ENCODE data around the gene MEGF11.

MEGF11 gene

GRCh38 chr15:66290007-66290406, 36.5 kb upstream of the MEGF11 start:
- Histone ChIP-seq H3K36me3 (ENCODE audit: low read length) (no peaks in the 10 kb centered on the region), H3K9me3 (ENCODE audit: insufficient read depth, low read length) (no peaks in the 10 kb centered on the region), H3K27ac (ENCODE audit: low read depth, low read length) (no peak overlapping the region), H3K9ac (ENCODE audit: low read length) (no peak overlapping the region), H3F3A (ENCODE audit: insufficient read depth) (peaks cover 11% of the 10 kb centered on the region), H2AFZ (ENCODE audit: low read depth, low read length, severe bottlenecking) (no peak overlapping the region), H3K79me2 (ENCODE audit: insufficient read depth, low read length) (peaks cover 6% of the 10 kb centered on the region), H3K9me2 (replicated peaks; ENCODE audit: insufficient read depth, low read length) (no peaks in the 10 kb centered on the region), H3K4me2 (ENCODE audit: low read depth, low read length, poor library complexity, severe bottlenecking) (no peak overlapping the region), H4K20me1 (ENCODE audit: low read depth, low read length) (no peaks in the 10 kb centered on the region), H3K4me3 (ENCODE audit: insufficient read depth, low read length, poor library complexity, severe bottlenecking) (no peak overlapping the region), H3K27me3 (ENCODE audit: low read length) (no peaks in the 10 kb centered on the region)
- TF ChIP-seq EZH2phosphoT487 (conservative IDR thresholded peaks at IDR 0.05; ENCODE audit: low read length) = no peak
- TF ChIP-seq, protein P1, sequence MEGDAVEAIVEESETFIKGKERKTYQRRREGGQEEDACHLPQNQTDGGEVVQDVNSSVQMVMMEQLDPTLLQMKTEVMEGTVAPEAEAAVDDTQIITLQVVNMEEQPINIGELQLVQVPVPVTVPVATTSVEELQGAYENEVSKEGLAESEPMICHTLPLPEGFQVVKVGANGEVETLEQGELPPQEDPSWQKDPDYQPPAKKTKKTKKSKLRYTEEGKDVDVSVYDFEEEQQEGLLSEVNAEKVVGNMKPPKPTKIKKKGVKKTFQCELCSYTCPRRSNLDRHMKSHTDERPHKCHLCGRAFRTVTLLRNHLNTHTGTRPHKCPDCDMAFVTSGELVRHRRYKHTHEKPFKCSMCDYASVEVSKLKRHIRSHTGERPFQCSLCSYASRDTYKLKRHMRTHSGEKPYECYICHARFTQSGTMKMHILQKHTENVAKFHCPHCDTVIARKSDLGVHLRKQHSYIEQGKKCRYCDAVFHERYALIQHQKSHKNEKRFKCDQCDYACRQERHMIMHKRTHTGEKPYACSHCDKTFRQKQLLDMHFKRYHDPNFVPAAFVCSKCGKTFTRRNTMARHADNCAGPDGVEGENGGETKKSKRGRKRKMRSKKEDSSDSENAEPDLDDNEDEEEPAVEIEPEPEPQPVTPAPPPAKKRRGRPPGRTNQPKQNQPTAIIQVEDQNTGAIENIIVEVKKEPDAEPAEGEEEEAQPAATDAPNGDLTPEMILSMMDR (IDR thresholded peaks at IDR 0.05; ENCODE audit: insufficient read depth, low read length, poor library complexity, severe bottlenecking) = no peak

DNA sequence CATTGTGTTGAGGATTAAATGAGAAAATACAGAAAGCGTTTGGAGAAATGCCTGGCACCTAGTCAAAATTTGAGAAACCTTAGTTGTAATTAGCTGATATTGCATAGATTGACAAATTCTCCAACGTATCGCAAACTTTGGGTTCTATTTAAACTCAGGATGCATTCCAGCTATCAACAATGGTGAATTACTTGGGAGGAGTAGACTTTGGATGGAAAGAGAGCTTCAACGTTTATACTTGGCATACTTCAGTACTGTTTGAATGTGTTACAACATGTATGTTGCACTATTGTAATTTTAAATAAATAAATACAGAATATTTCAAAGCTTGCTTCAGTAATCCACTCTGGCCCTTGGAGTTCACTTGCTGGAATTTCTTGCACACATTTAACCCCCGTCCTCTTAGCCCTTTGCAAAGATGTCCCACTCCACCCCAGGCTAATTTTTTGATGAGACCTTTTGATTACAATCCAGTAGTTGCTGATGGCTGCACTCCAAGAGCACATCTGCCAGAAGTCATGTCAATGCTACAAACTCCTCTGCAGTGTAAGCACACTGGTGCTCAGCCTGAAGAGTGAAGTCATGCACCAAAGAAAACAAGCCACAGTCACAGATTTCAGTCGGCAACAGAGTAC, 35.1 kb upstream of the MEGF11 start:
- Histone ChIP-seq H3K9me3 (ENCODE audit: insufficient read depth, low read length) (no peaks in the 10 kb centered on the region), H3K27me3 (ENCODE audit: low read length) (no peaks in the 10 kb centered on the region), H4K20me1 (ENCODE audit: low read depth, low read length) (no peaks in the 10 kb centered on the region), H3K4me2 (ENCODE audit: low read depth, low read length, poor library complexity, severe bottlenecking) (no peak overlapping the region), H3K36me3 (ENCODE audit: low read length) (no peaks in the 10 kb centered on the region), H3K4me3 (ENCODE audit: insufficient read depth, low read length, poor library complexity, severe bottlenecking) (no peak overlapping the region), H3K9ac (ENCODE audit: low read length) (no peak overlapping the region), H3K79me2 (ENCODE audit: insufficient read depth, low read length) (no peaks in the 10 kb centered on the region), H2AFZ (ENCODE audit: low read depth, low read length, severe bottlenecking) (no peak overlapping the region), H3K27ac (ENCODE audit: low read depth, low read length) (no peak overlapping the region), H3K9me2 (replicated peaks; ENCODE audit: insufficient read depth, low read length) (no peaks in the 10 kb centered on the region), H3F3A (ENCODE audit: insufficient read depth) (no peaks in the 10 kb centered on the region; the same call in 1 of the 2 replicates)
- TF ChIP-seq EZH2phosphoT487 (conservative IDR thresholded peaks at IDR 0.05; ENCODE audit: low read length) = no peak
- TF ChIP-seq, protein P1 (IDR thresholded peaks at IDR 0.05; ENCODE audit: insufficient read depth, low read length, poor library complexity, severe bottlenecking) = no peak

- Histone ChIP-seq H3K27me3 (ENCODE audit: low read length) (no peaks in the 10 kb centered on the region), H3K9ac (ENCODE audit: low read length) (no peak overlapping the region), H2AFZ (ENCODE audit: low read depth, low read length, severe bottlenecking) (no peak overlapping the region), H3K36me3 (ENCODE audit: low read length) (no peaks in the 10 kb centered on the region), H3K79me2 (ENCODE audit: insufficient read depth, low read length) (no peaks in the 10 kb centered on the region), H3F3A (ENCODE audit: insufficient read depth) (no peaks in the 10 kb centered on the region; the same call in 1 of the 2 replicates), H4K20me1 (ENCODE audit: low read depth, low read length) (no peaks in the 10 kb centered on the region), H3K9me2 (replicated peaks; ENCODE audit: insufficient read depth, low read length) (no peaks in the 10 kb centered on the region), H3K27ac (ENCODE audit: low read depth, low read length) (no peak overlapping the region), H3K4me3 (ENCODE audit: insufficient read depth, low read length, poor library complexity, severe bottlenecking) (no peak overlapping the region), H3K9me3 (ENCODE audit: insufficient read depth, low read length) (no peaks in the 10 kb centered on the region), H3K4me2 (ENCODE audit: low read depth, low read length, poor library complexity, severe bottlenecking) (no peak overlapping the region)
- TF ChIP-seq EZH2phosphoT487 (conservative IDR thresholded peaks at IDR 0.05; ENCODE audit: low read length) = no peak
- TF ChIP-seq, protein P1 (IDR thresholded peaks at IDR 0.05; ENCODE audit: insufficient read depth, low read length, poor library complexity, severe bottlenecking) = no peak
Observed at GRCh38 chr15:66288093-66288492, 34.5 kb upstream of the MEGF11 start.
